Mucosa of gallbladder (tissue), 1 donor: ENCODE results near the gene LIMK2. TPM values are rescaled to one million over a fixed set of nuclear protein-coding genes. Genes with fewer than 3 reads are reported as not detected.

Source experiments
- total RNA-seq: library from RNA; stranded (reverse); gene quantifications from one replicate; pipeline ENCODE4 v1.2.1, GENCODE V29; 2021
- donor health status: DM: no; HTN: no; CAD: no.

LIMK2 gene
- total RNA-seq, 1 donor from 2014 or later, result 81.4 TPM

Other genes with a start within 250 kb of the LIMK2 start
- gene MORC2, start 243.5 kb upstream of the LIMK2 start, total RNA-seq, result 21.5 TPM
- gene TUG1, start 243.0 kb upstream of the LIMK2 start, total RNA-seq, result 79.4 TPM
- gene SMTN, start 131.0 kb upstream of the LIMK2 start, total RNA-seq, result 510 TPM
- gene SELENOM, start 104.7 kb upstream of the LIMK2 start, total RNA-seq, result 252 TPM
- 8.7 TPM for gene INPP5J, start 89.3 kb upstream of the LIMK2 start, total RNA-seq
- gene PLA2G3, start 71.8 kb upstream of the LIMK2 start, total RNA-seq, result 0.78 TPM
- 30.8 TPM for gene RNF185, start 52.1 kb upstream of the LIMK2 start, total RNA-seq
- 48.0 TPM for gene PIK3IP1, start 80.2 kb downstream of the LIMK2 start, total RNA-seq
- gene PATZ1, start 134.0 kb downstream of the LIMK2 start, total RNA-seq, result 61.4 TPM
- gene DRG1, start 187.3 kb downstream of the LIMK2 start, total RNA-seq, result 45.6 TPM